ENCODE measurements around the gene HOXA11.

DNA sequence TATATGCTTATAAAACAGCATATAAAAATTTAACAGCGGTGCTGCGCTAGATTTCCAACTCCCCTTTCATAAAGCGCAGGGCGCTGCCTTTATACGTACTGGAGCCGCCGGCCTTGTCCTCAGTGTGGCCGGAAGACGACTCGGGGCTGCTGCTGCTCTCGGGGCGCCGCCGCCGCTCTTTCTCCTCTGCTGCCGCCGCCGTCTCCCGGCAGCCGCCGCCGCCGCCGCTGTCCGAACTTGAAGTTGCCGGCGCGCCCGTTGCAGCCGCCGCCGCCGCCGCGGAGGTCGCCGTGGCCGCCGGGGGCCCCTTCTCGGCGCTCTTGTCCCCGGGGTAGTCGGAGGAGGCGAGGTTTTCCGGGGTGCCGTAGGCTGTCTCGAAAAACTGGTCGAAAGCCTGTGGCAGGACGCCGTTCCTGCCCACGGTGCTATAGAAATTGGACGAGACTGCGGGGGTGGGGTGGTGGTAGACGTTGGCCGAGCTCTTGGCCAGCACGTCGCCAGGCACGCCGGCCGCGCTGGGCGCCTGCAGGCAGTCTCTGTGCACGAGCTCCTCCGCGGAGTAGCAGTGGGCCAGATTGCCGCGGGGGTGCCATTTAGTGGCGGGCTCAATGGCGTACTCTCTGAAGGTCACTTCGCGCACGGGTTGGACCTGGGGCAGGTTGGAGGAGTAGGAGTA lies 557 bp downstream of the HOXA11 start:
- TF ChIP-seq, protein P1, sequence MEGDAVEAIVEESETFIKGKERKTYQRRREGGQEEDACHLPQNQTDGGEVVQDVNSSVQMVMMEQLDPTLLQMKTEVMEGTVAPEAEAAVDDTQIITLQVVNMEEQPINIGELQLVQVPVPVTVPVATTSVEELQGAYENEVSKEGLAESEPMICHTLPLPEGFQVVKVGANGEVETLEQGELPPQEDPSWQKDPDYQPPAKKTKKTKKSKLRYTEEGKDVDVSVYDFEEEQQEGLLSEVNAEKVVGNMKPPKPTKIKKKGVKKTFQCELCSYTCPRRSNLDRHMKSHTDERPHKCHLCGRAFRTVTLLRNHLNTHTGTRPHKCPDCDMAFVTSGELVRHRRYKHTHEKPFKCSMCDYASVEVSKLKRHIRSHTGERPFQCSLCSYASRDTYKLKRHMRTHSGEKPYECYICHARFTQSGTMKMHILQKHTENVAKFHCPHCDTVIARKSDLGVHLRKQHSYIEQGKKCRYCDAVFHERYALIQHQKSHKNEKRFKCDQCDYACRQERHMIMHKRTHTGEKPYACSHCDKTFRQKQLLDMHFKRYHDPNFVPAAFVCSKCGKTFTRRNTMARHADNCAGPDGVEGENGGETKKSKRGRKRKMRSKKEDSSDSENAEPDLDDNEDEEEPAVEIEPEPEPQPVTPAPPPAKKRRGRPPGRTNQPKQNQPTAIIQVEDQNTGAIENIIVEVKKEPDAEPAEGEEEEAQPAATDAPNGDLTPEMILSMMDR (conservative IDR thresholded peaks at IDR 0.05; ENCODE audit: low read depth, low read length): no peak
- TF ChIP-seq EZH2phosphoT487 (IDR thresholded peaks at IDR 0.05; ENCODE audit: borderline replicate concordance, low read length): no peak

Measured in PC-3 (cell line).